IMR-90 (cell line): ENCODE results near the gene AKAP13. TPM values are rescaled to one million over a fixed set of nuclear protein-coding genes. Genes with fewer than 3 reads are reported as not detected.

Experiments used
- ATAC-seq: fragments of 200-7000 bp; cut with Tn5 transposase; 2 replicates; pipeline ENCODE4 v1.9.1; 2020; ENCODE audit warnings: low read depth, mild to moderate bottlenecking, moderate library complexity
- BruUV-seq: library from RNA; stranded (reverse); fragments of 400-500 nt; replicated peaks from 2 replicates; lab custom pipeline; 2021; lab: Mats Ljungman, UMichigan
- CTCF ChIA-PET: fragments of 300-600 bp; formaldehyde crosslinking; extraction: SDS; loops from one replicate; lab custom pipeline; 2021; ENCODE audit warnings: antibody characterized with exemption; lab: Yijun Ruan, JAX
- POLR2A ChIA-PET: fragments of 300-600 bp; sonication (Branson Sonifier 250); formaldehyde crosslinking; loops from one replicate; lab custom pipeline; 2022; ENCODE audit warnings: antibody characterized with exemption; ENCODE audit not compliant: unreplicated experiment; lab: Charles Lee
- DNase-seq: peaks from one replicate; pipeline ENCODE4 v3.0.0; 2013
- H2AFZ ChIP-seq: replicated peaks from 2 replicates; pipeline ENCODE3; 2013; ENCODE audit warnings: low read length, mild to moderate bottlenecking; ENCODE audit not compliant: poor library complexity
- H2AK5ac ChIP-seq: 2 replicates; pipeline ENCODE4 v1.6.1; 2013; ENCODE audit warnings: low read depth, low read length, inconsistent platforms
- H2AK9ac ChIP-seq: replicated peaks from 2 replicates; pipeline ENCODE3; 2013; ENCODE audit warnings: mild to moderate bottlenecking, low read depth, low read length, moderate library complexity; ENCODE audit not compliant: poor library complexity
- H2BK120ac ChIP-seq: 2 replicates; pipeline ENCODE4 v1.6.1; 2013; ENCODE audit warnings: low read depth, low read length, inconsistent platforms
- H2BK15ac ChIP-seq: 3 replicates; pipeline ENCODE4 v1.6.1; 2013; ENCODE audit warnings: low read depth, low read length, inconsistent platforms
- H2BK20ac ChIP-seq: 2 replicates; pipeline ENCODE4 v1.6.1; 2013; ENCODE audit warnings: low read depth, mild to moderate bottlenecking, inconsistent platforms, low read length, moderate library complexity
- H2BK5ac ChIP-seq: 2 replicates; pipeline ENCODE4 v1.6.1; 2013; ENCODE audit warnings: mild to moderate bottlenecking, low read depth, low read length, inconsistent platforms; ENCODE audit not compliant: poor library complexity, severe bottlenecking
- H3K14ac ChIP-seq: replicated peaks from 2 replicates; pipeline ENCODE4 v1.6.1; 2013; ENCODE audit warnings: low read depth, low read length, inconsistent platforms
- H3K18ac ChIP-seq: 2 replicates; pipeline ENCODE4 v1.6.1; 2013; ENCODE audit warnings: low read depth, low read length, control low read depth
- H3K23ac ChIP-seq: 2 replicates; pipeline ENCODE4 v1.6.1; 2013; ENCODE audit warnings: low read depth, low read length, inconsistent platforms
- H3K27ac ChIP-seq: 2 replicates; pipeline ENCODE4 v1.5.1; 2013; ENCODE audit warnings: mild to moderate bottlenecking, control low read depth, low read length; ENCODE audit not compliant: insufficient read depth
- H3K27me3 ChIP-seq: 2 replicates; pipeline ENCODE4 v1.6.1; 2013; ENCODE audit warnings: low read length; ENCODE audit not compliant: control insufficient read depth, insufficient read depth
- H3K36me3 ChIP-seq: 2 replicates; pipeline ENCODE4 v1.6.1; 2013; ENCODE audit warnings: low read length, mixed read lengths; ENCODE audit not compliant: control insufficient read depth, insufficient read depth
- H3K4ac ChIP-seq: 2 replicates; pipeline ENCODE4 v1.6.1; 2013; ENCODE audit warnings: low read depth, low read length, inconsistent platforms
- H3K4me1 ChIP-seq: 2 replicates; pipeline ENCODE4 v1.6.1; 2013; ENCODE audit warnings: low read length, mixed read lengths; ENCODE audit not compliant: control insufficient read depth, insufficient read depth
- H3K4me2 ChIP-seq: 2 replicates; pipeline ENCODE4 v1.6.1; 2013; ENCODE audit warnings: low read depth, mild to moderate bottlenecking, control low read depth, low read length, moderate library complexity
- H3K4me3 ChIP-seq: 2 replicates; pipeline ENCODE4 v1.5.1; 2013; ENCODE audit warnings: low read depth, mild to moderate bottlenecking, control low read depth, low read length, moderate library complexity; ENCODE audit not compliant: insufficient read depth
- H3K56ac ChIP-seq: 2 replicates; pipeline ENCODE4 v1.6.1; 2013; ENCODE audit warnings: low read length, inconsistent platforms; ENCODE audit not compliant: insufficient read depth; ENCODE audit errors: extremely low read depth
- H3K79me1 ChIP-seq, 2 experiments: 2 replicates each; pipeline ENCODE4 v1.6.1; 2013; ENCODE audit warnings: low read length in 2 of 2, inconsistent platforms in 1 of 2, low read depth in 1 of 2
- H3K9ac ChIP-seq: 2 replicates; pipeline ENCODE4 v1.6.1; 2013; ENCODE audit warnings: low read depth, low read length, control low read depth
- H3K9me1 ChIP-seq: 2 replicates; pipeline ENCODE4 v1.6.1; 2013; ENCODE audit warnings: low read length, inconsistent platforms; ENCODE audit not compliant: insufficient read depth
- H3K9me3 ChIP-seq: 2 replicates; pipeline ENCODE4 v1.6.1; 2013; ENCODE audit warnings: low read length; ENCODE audit not compliant: control insufficient read depth, insufficient read depth
- H4K20me1 ChIP-seq: 2 replicates; pipeline ENCODE4 v1.6.1; 2013; ENCODE audit warnings: low read length, inconsistent platforms; ENCODE audit not compliant: insufficient read depth
- H4K5ac ChIP-seq: 2 replicates; pipeline ENCODE4 v1.6.1; 2013; ENCODE audit warnings: mild to moderate bottlenecking, low read depth, low read length, control low read depth
- H4K8ac ChIP-seq, 2 experiments: 2 replicates each; pipeline ENCODE4 v1.6.1; 2013; ENCODE audit warnings: low read depth in 2 of 2, low read length in 2 of 2, control low read depth in 1 of 2, inconsistent platforms in 1 of 2
- H4K91ac ChIP-seq: 2 replicates; pipeline ENCODE4 v1.6.1; 2013; ENCODE audit warnings: low read depth, low read length, inconsistent platforms; ENCODE audit not compliant: insufficient read depth
- MAFK ChIP-seq: IDR thresholded peaks from 2 replicates; pipeline ENCODE4 v1.6.1; 2012; ENCODE audit warnings: low read depth, low read length, improper control_type of control experiment
- POLR2A ChIP-seq: IDR thresholded peaks from 2 replicates; pipeline ENCODE4 v1.6.1; 2012; ENCODE audit warnings: mild to moderate bottlenecking, low read depth, low read length
- WGBS, 2 experiments: methylation state at CpG; one replicate each; pipeline versions ENCODE4 v1.1.5 to v1.1.7; 2013; ENCODE audit warnings: missing lambda C conversion rate in 2 of 2; ENCODE audit not compliant: insufficient read length in 1 of 2; ENCODE audit errors: extremely low coverage in 2 of 2; 5-methylcytosine and 5-hydroxymethylcytosine counted together
- dilution Hi-C: fragments of 300-500 bp; cut with HindIII; formaldehyde crosslinking; loops from one replicate; pipeline ENCODE4 v1.14.3; 2018; ENCODE audit warnings: low sequenced_read_pairs; ENCODE audit not compliant: unreplicated experiment
- in situ Hi-C: fragments of 300-500 bp; cut with MboI; formaldehyde crosslinking; loops from 3 replicates; pipeline ENCODE4 v1.14.3; 2019; ENCODE audit warnings: low sequenced_read_pairs, inconsistent platforms, mixed read lengths
- intact Hi-C: fragments of 100-400 bp; cut with micrococcal nuclease; formaldehyde crosslinking; loops from 2 replicates; pipeline ENCODE4 v1.10.0; 2022
- polyA plus RNA-seq, 3 experiments: library from polyadenylated mRNA; depleted of rRNA; stranded (reverse); fragments of >200 nt; gene quantifications; 2 replicates each; pipeline ENCODE4 v1.2.3, GENCODE V29; 2012; ENCODE audit warnings: low replicate concordance in 1 of 3
- total RNA-seq: library from RNA; depleted of rRNA; stranded (reverse); fragments of >200 nt; gene quantifications from 2 replicates; pipeline ENCODE4 v1.2.3, GENCODE V29; 2012

The AKAP13 gene
- total and polyA plus RNA-seq, 2 of the 4 experiments (the other 2 are of a cell fraction), result 10.4 to 46.4 TPM

DNA sequence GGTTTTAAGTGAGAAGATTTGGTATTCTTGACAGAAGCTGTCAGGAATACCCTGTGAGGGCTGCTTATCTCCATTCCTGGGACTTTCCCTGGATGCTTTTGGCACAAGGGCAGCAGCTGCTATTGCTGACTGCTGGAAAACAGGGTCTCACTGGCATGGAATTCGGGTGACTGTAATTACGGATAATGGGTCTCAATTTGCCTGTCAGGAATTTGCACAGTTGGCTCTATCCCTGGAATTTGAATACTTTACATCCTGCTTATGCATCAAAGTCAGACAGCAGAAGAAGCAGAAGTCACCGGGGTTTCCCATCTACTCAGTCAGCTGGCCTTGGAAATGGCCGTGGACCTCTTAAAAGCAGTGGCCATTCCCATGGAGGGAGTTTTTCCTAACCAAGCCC, 25.9 kb upstream of the AKAP13 start:
- no peak overlapping the region for H3K9ac ChIP-seq
- intact Hi-C loops, result no loop called here
- H2AK9ac ChIP-seq, result peak overlapping the region; percentile 32
- H3K4me1 ChIP-seq, result peaks cover 4% of the 10 kb centered on the region; the same call in 1 of the 2 replicates
- H4K20me1 ChIP-seq, result no peaks in the 10 kb centered on the region
- TF ChIP-seq MAFK (peak; percentile 67), POLR2A (no peak)
- no peak overlapping the region for H4K5ac ChIP-seq
- in situ Hi-C loops, result no loop called here
- no peak overlapping the region; the same call in 1 of the 2 replicates for H3K23ac ChIP-seq
- peak; percentile 77 for DNase-seq
- no peak overlapping the region for H2BK5ac ChIP-seq
- peak overlapping the region; percentile 57 for H2BK20ac ChIP-seq
- H3K9me3 ChIP-seq, result no peaks in the 10 kb centered on the region
- H3K14ac ChIP-seq, result peak overlapping the region; percentile 77
- peak overlapping the region; percentile 11; the same call in 1 of the 2 replicates for H2AK5ac ChIP-seq
- no peak overlapping the region for H3K18ac ChIP-seq
- peak; percentile 45 for ATAC-seq
- no peak overlapping the region for H3K27ac ChIP-seq
- no peaks in the 10 kb centered on the region; a peak in 1 of 4 replicates for H3K79me1 ChIP-seq
- ChIA-PET POLR2A (no interaction called here), CTCF (interaction anchor here (1.2 kb wide), 1 partner anchor 15 kb away, joined by 3 read pairs; no protein-coding TSS in a partner anchor)
- peak overlapping the region in 1 of 2 experiments; percentile 12; a peak in 1 of 4 replicates for H4K8ac ChIP-seq
- no CpG with 5 or more reads among the region's 4 CpGs for WGBS, 2 experiments
- peak overlapping the region; percentile 30; the same call in 1 of the 2 replicates for H4K91ac ChIP-seq
- no peak overlapping the region for H3K4me3 ChIP-seq
- peak overlapping the region; percentile 19; the same call in 1 of the 2 replicates for H3K4me2 ChIP-seq
- H2AFZ ChIP-seq, result peak overlapping the region; percentile 75
- dilution Hi-C loops, result no loop called here
- peak overlapping the region; percentile 77 for H3K4ac ChIP-seq
- 0 out of 3 replicates have a peak overlapping the region, but pooled peaks have one; percentile 47 for H2BK15ac ChIP-seq
- H3K56ac ChIP-seq, result no peak overlapping the region
- peak overlapping the region; percentile 74; the same call in 1 of the 2 replicates for H2BK120ac ChIP-seq
- peaks cover 8% of the 10 kb centered on the region; the same call in 1 of the 2 replicates for H3K9me1 ChIP-seq
- no peaks in the 10 kb centered on the region for H3K36me3 ChIP-seq
- no peaks in the 10 kb centered on the region for H3K27me3 ChIP-seq
- BruUV-seq, result no TSS peak
